ENCODE results near the gene DAAM1. TPM values are rescaled to one million over a fixed set of nuclear protein-coding genes. Genes with fewer than 3 reads are reported as not detected.

DAAM1 gene
- polyA plus RNA-seq = 10 to 100 TPM; 21.7 to 32.7 TPM

DNA sequence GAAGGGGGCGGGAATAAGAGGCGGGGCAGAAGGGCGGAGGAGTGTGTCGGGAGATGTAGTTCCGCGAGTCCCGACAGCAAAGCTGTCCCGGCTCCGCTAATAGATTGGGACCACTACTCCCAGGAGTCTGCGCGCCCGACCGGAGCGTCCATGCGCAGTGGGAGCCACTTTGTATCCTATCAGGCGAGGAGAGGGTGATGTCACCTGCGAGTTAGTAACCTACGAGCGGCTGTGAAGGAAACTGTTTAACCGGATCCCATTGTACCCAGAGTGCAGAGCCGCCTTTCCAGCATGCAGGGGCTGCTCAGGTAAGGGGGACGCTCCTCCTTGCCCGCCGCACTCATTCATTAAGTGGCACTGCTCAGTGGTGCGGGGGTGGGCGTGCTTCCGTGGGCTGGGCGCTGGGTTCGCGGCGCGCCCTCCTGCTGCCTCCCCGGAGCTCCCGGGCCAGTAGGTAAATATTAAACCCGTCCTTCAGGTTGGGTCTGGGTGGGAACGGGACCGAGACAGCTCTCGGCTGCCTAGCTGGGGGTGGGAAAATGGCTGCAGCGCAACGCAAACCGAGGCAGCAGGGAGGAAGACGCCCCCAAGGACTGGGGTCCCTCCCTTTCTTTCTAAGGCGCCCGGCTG lies at the start of gene DAAM1:
Gene DAAM1 (plus strand): TSS at position 207 of the 630 bp plus-strand sequence. CDS start 74,811 bp downstream, outside the sequence.
- peak within 1 kb of the TSS; percentile 66 to 88 for H3K4me3 ChIP-seq (ENCODE audit: low read depth in 1 of 2, low read length in 2 of 2)
- peak within 1 kb of the TSS; percentile 99 for H3K27ac ChIP-seq (ENCODE audit: low read depth in 2 of 2, low read length in 1 of 2)
- peaks cover 0 to 2% of the 10 kb centered on the region in 2 donors for H3K4me1 ChIP-seq (ENCODE audit: control insufficient read depth in 2 of 2, insufficient read depth in 2 of 2, low read length in 1 of 2)
- H3K27me3 ChIP-seq (ENCODE audit: control insufficient read depth in 1 of 2, insufficient read depth in 2 of 2, low read length in 2 of 2) = no peaks in the 10 kb centered on the region
- H3K9me3 ChIP-seq (ENCODE audit: control insufficient read depth in 2 of 2, insufficient read depth in 1 of 2, low read depth in 1 of 2, low read length in 1 of 2) = no peaks in the 10 kb centered on the region
- H3K36me3 ChIP-seq (ENCODE audit: control insufficient read depth in 2 of 2, insufficient read depth in 2 of 2, low read length in 1 of 2) = no peaks in the 10 kb centered on the region
- WGBS, 2 donors = 0% methylated on average over 44 of the region's 44 CpGs

DNA sequence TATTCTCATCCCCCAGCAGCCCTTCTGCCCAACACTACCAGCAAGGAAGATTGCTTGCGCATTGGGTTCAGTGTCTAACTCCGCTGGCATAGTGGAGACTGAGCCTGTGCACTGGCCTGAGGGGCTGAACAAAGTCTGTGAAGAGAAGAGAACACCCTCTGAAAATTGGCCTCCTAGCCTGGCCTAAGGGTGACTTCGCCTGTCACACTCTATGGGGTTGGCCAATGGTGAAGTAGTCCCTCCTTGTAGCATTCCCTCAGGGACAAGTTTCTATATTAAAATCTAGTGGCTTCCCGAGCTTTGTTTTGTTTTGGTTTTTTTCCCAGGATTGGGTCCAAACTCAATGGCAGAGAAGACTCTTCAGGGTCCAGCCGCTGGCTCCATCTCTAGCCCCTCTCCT lies 49.1 kb upstream of the DAAM1 start:
- Histone ChIP-seq H3K27ac (ENCODE audit: low read depth in 2 of 2, low read length in 1 of 2) (no peak overlapping the region), H3K9me3 (ENCODE audit: control insufficient read depth in 2 of 2, insufficient read depth in 1 of 2, low read depth in 1 of 2, low read length in 1 of 2) (no peaks in the 10 kb centered on the region), H3K4me3 (ENCODE audit: low read depth in 1 of 2, low read length in 2 of 2) (no peak overlapping the region), H3K27me3 (ENCODE audit: control insufficient read depth in 1 of 2, insufficient read depth in 2 of 2, low read length in 2 of 2) (no peaks in the 10 kb centered on the region), H3K4me1 (ENCODE audit: control insufficient read depth in 2 of 2, insufficient read depth in 2 of 2, low read length in 1 of 2) (no peaks in the 10 kb centered on the region), H3K36me3 (ENCODE audit: control insufficient read depth in 2 of 2, insufficient read depth in 2 of 2, low read length in 1 of 2) (no peaks in the 10 kb centered on the region)
- 87% methylated on average over 5 of the region's 5 CpGs for WGBS, 2 donors

DNA sequence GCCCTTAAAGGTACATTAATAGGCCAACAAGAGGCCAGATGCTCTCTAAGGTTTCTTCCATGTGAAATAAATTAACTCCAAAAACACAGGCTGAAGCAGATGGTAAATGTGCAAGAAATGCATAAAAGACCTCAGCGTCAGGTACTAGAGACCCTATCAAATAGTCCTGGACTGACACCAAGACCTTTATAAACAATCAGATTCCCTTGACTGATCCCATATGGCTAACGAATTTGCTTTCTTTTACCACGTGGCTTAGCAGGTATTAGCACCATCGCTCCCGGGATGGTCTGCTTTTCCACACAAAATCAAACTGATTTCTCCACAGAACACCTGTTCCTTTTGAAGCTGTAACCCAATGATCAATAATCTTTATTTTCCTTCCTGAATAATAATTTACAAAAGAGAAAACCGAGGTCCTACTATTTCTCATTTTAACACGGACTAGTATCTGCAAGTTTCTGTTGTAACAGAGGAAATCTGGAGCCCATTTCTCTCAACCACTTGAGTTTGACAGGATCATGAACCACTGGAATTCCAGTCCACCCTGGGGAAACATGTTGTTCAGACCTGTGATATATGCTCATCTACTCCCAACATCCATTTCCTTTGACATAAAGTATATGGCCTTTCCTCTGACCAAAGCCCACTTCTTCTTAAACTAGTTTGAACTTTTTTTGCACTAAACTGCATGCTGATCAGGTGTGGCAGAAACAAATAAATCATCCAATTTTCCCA lies 48.2 kb upstream of the DAAM1 start:
- no peak overlapping the region for H3K4me3 ChIP-seq (ENCODE audit: low read depth in 1 of 2, low read length in 2 of 2)
- no peaks in the 10 kb centered on the region for H3K9me3 ChIP-seq (ENCODE audit: control insufficient read depth in 2 of 2, insufficient read depth in 1 of 2, low read depth in 1 of 2, low read length in 1 of 2)
- no peaks in the 10 kb centered on the region for H3K4me1 ChIP-seq (ENCODE audit: control insufficient read depth in 2 of 2, insufficient read depth in 2 of 2, low read length in 1 of 2)
- H3K27ac ChIP-seq (ENCODE audit: low read depth in 2 of 2, low read length in 1 of 2) = no peak overlapping the region
- no peaks in the 10 kb centered on the region for H3K27me3 ChIP-seq (ENCODE audit: control insufficient read depth in 1 of 2, insufficient read depth in 2 of 2, low read length in 2 of 2)
- H3K36me3 ChIP-seq (ENCODE audit: control insufficient read depth in 2 of 2, insufficient read depth in 2 of 2, low read length in 1 of 2) = no peaks in the 10 kb centered on the region
- 78 to 86% methylated on average over 7 of the region's 7 CpGs for WGBS, 2 donors

DNA sequence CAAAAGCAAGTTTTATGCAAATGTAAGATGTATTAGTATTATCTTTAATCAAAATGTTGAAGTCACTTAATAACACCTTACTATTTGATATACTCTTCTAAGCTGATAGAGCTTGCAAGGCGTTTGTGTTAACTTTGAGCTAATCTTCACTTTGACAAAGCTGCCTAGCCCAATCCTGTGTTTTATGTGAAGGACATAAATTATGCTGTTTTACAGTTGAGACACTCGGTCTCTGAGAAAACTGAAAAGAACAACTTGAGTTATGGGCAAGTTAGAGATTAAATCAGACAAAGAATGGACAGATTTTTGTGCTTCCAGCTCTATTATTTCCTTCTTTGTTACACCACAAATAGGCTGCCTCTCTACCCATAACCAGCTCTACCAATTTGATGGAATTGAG lies 42.0 kb upstream of the DAAM1 start:
- 84% methylated on average over 2 of the region's 2 CpGs for WGBS, 2 donors
- no peaks in the 10 kb centered on the region for H3K4me1 ChIP-seq (ENCODE audit: control insufficient read depth in 2 of 2, insufficient read depth in 2 of 2, low read length in 1 of 2)
- H3K36me3 ChIP-seq (ENCODE audit: control insufficient read depth in 2 of 2, insufficient read depth in 2 of 2, low read length in 1 of 2) = no peaks in the 10 kb centered on the region
- H3K27me3 ChIP-seq (ENCODE audit: control insufficient read depth in 1 of 2, insufficient read depth in 2 of 2, low read length in 2 of 2) = no peaks in the 10 kb centered on the region
- no peak overlapping the region for H3K27ac ChIP-seq (ENCODE audit: low read depth in 2 of 2, low read length in 1 of 2)
- H3K9me3 ChIP-seq (ENCODE audit: control insufficient read depth in 2 of 2, insufficient read depth in 1 of 2, low read depth in 1 of 2, low read length in 1 of 2) = no peaks in the 10 kb centered on the region
- H3K4me3 ChIP-seq (ENCODE audit: low read depth in 1 of 2, low read length in 2 of 2) = no peak overlapping the region

DNA sequence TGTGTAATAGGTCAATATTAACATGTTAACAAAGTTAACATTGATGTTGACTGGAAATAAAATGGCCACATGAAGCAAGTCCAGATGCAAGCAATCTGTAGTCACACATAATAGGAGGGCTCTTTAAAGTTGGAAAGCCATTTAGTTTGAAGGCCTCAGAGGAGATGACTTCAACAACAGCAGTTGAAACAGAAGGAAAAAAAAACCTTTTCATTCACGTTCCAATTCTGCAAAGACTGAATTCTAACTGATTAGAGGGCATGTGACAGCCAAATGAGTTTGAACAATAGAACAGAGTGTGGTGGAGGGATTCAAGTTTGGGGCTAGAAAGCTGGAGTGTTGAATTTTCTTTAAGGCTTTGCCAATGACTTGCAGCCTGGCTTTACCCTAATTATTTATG lies 41.5 kb upstream of the DAAM1 start:
- Histone ChIP-seq H3K9me3 (ENCODE audit: control insufficient read depth in 2 of 2, insufficient read depth in 1 of 2, low read depth in 1 of 2, low read length in 1 of 2) (no peaks in the 10 kb centered on the region), H3K4me3 (ENCODE audit: low read depth in 1 of 2, low read length in 2 of 2) (no peak overlapping the region), H3K4me1 (ENCODE audit: control insufficient read depth in 2 of 2, insufficient read depth in 2 of 2, low read length in 1 of 2) (no peaks in the 10 kb centered on the region), H3K27me3 (ENCODE audit: control insufficient read depth in 1 of 2, insufficient read depth in 2 of 2, low read length in 2 of 2) (no peaks in the 10 kb centered on the region), H3K27ac (ENCODE audit: low read depth in 2 of 2, low read length in 1 of 2) (no peak overlapping the region), H3K36me3 (ENCODE audit: control insufficient read depth in 2 of 2, insufficient read depth in 2 of 2, low read length in 1 of 2) (no peaks in the 10 kb centered on the region)
- 50 to 53% methylated on average over 1 of the region's 1 CpG for WGBS, 2 donors

DNA sequence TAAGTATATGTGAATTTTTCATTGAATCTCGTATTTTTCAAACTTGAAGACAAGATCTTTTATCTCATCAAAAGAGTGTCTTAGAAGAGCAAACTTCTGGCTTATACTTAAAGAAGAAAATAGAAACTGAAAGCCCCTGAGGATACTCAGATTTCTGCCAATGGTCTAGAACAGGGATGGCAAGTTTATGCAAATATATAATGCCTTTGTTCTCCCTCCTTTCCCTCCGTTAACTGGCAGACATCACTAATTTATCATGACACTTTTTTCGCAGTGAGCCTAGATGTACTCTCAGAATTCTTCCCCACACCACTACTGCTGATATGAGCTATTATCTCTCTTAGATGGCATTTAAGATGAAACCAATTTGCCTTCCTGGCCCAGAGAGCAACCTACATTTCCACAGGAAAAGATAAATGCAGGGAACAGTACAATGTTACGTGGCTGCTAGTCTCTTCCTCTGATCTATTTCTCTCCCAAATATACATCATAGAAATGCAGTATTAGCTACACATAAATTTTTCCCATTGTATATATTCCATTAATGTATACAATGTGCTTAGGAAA lies 40.0 kb upstream of the DAAM1 start:
- Histone ChIP-seq H3K36me3 (ENCODE audit: control insufficient read depth in 2 of 2, insufficient read depth in 2 of 2, low read length in 1 of 2) (no peaks in the 10 kb centered on the region), H3K27me3 (ENCODE audit: control insufficient read depth in 1 of 2, insufficient read depth in 2 of 2, low read length in 2 of 2) (no peaks in the 10 kb centered on the region), H3K27ac (ENCODE audit: low read depth in 2 of 2, low read length in 1 of 2) (no peak overlapping the region), H3K4me3 (ENCODE audit: low read depth in 1 of 2, low read length in 2 of 2) (no peak overlapping the region), H3K4me1 (ENCODE audit: control insufficient read depth in 2 of 2, insufficient read depth in 2 of 2, low read length in 1 of 2) (no peaks in the 10 kb centered on the region), H3K9me3 (ENCODE audit: control insufficient read depth in 2 of 2, insufficient read depth in 1 of 2, low read depth in 1 of 2, low read length in 1 of 2) (no peaks in the 10 kb centered on the region)
- WGBS, 2 donors = 55 to 60% methylated on average over 4 of the region's 4 CpGs

DNA sequence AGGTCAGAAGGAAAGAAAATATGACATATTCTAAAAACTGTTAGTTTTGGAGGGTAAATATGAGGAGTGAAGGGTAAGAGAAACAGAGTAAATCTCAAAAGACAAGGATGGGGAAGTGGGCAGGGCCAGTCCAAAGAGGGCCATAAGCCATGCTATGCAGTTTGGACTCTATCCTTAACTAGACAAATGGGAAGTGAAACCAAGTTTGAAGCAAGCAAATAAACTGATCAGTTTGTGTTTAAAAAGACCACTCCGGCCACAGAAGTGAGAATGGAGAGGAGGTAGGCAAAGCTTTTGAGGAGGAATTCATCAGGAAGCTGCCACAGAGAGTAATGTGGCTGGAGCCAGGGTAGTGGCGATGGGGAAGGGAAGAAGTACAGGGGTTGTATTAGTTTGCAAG lies 37.5 kb upstream of the DAAM1 start:
- WGBS, 2 donors = 77 to 83% methylated on average over 2 of the region's 2 CpGs
- H3K27ac ChIP-seq (ENCODE audit: low read depth in 2 of 2, low read length in 1 of 2) = no peak overlapping the region
- no peaks in the 10 kb centered on the region for H3K4me1 ChIP-seq (ENCODE audit: control insufficient read depth in 2 of 2, insufficient read depth in 2 of 2, low read length in 1 of 2)
- no peak overlapping the region for H3K4me3 ChIP-seq (ENCODE audit: low read depth in 1 of 2, low read length in 2 of 2)
- H3K36me3 ChIP-seq (ENCODE audit: control insufficient read depth in 2 of 2, insufficient read depth in 2 of 2, low read length in 1 of 2) = no peaks in the 10 kb centered on the region
- H3K27me3 ChIP-seq (ENCODE audit: control insufficient read depth in 1 of 2, insufficient read depth in 2 of 2, low read length in 2 of 2) = no peaks in the 10 kb centered on the region
- H3K9me3 ChIP-seq (ENCODE audit: control insufficient read depth in 2 of 2, insufficient read depth in 1 of 2, low read depth in 1 of 2, low read length in 1 of 2) = no peaks in the 10 kb centered on the region

DNA sequence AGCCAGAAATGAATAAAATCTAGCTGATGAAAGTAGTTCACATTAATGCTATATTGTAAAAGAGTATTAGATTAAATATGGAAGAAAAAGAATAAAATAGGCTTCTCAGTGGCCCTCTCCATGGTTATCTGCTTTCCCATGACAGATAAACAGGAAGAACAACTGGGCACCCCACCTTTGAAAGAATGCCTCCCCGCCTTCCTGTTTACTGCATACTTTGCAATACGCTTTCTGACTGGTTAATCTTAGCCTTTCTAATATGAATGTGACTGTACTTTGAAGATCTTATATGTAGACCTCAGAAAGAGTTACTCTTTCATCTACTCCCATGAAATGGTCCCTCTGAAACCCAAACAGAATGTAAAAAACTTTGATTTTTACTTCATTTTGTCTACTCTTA lies 34.1 kb upstream of the DAAM1 start:
- no peaks in the 10 kb centered on the region for H3K36me3 ChIP-seq (ENCODE audit: control insufficient read depth in 2 of 2, insufficient read depth in 2 of 2, low read length in 1 of 2)
- no peak overlapping the region for H3K4me3 ChIP-seq (ENCODE audit: low read depth in 1 of 2, low read length in 2 of 2)
- H3K27ac ChIP-seq (ENCODE audit: low read depth in 2 of 2, low read length in 1 of 2) = no peak overlapping the region
- WGBS, 2 donors = 72 to 82% methylated on average over 2 of the region's 2 CpGs
- H3K27me3 ChIP-seq (ENCODE audit: control insufficient read depth in 1 of 2, insufficient read depth in 2 of 2, low read length in 2 of 2) = no peaks in the 10 kb centered on the region
- no peaks in the 10 kb centered on the region for H3K4me1 ChIP-seq (ENCODE audit: control insufficient read depth in 2 of 2, insufficient read depth in 2 of 2, low read length in 1 of 2)
- no peaks in the 10 kb centered on the region for H3K9me3 ChIP-seq (ENCODE audit: control insufficient read depth in 2 of 2, insufficient read depth in 1 of 2, low read depth in 1 of 2, low read length in 1 of 2)

DNA sequence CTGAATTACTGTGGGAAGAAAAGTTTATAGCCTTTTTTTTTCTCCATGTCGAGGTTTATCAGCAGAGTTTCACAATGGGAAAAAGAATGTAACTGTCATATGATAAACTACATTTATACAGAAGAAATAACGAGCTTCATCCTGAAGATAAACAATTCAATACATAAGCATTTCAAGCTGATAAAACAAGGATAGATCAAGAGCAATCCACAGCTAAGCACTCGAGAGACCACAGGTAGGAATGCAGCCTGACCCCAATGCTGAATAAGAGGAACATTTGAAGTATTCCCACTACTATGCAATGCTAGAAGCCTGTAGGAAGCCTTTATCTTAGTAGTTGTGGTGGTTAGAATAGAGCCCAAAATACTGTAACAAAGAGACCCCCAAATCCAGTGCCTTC lies 32.6 kb upstream of the DAAM1 start:
- H3K36me3 ChIP-seq (ENCODE audit: control insufficient read depth in 2 of 2, insufficient read depth in 2 of 2, low read length in 1 of 2) = no peaks in the 10 kb centered on the region
- H3K4me1 ChIP-seq (ENCODE audit: control insufficient read depth in 2 of 2, insufficient read depth in 2 of 2, low read length in 1 of 2) = no peaks in the 10 kb centered on the region
- H3K27ac ChIP-seq (ENCODE audit: low read depth in 2 of 2, low read length in 1 of 2) = no peak overlapping the region
- H3K9me3 ChIP-seq (ENCODE audit: control insufficient read depth in 2 of 2, insufficient read depth in 1 of 2, low read depth in 1 of 2, low read length in 1 of 2) = no peaks in the 10 kb centered on the region
- H3K27me3 ChIP-seq (ENCODE audit: control insufficient read depth in 1 of 2, insufficient read depth in 2 of 2, low read length in 2 of 2) = no peaks in the 10 kb centered on the region
- no peak overlapping the region for H3K4me3 ChIP-seq (ENCODE audit: low read depth in 1 of 2, low read length in 2 of 2)
- 51 to 60% methylated on average over 3 of the region's 3 CpGs for WGBS, 2 donors
